Measurements from ENCODE around the gene PLA2G4E.

GRCh38 chr15:41977757-41978383, 43.0 kb downstream of the PLA2G4E start:
- TF ChIP-seq CTCF (conservative IDR thresholded peaks at IDR 0.05 in 1 of 2, IDR thresholded peaks at IDR 0.05 in 1 of 2; ENCODE audit: low read depth in 1 of 2, low read length in 2 of 2) = no peak
- no peak for TF ChIP-seq EZH2 (IDR thresholded peaks at IDR 0.05; ENCODE audit: low read length, missing control alignments)

Measured in fibroblast of lung (primary cell).